CD4-positive, alpha-beta T cell (primary cell): ENCODE data around the gene SYNE1. TPM values are rescaled to one million over a fixed set of nuclear protein-coding genes. Genes with fewer than 3 reads are reported as not detected.

Source experiments
- ATAC-seq: fragments of 200-7000 bp; cut with Tn5 transposase; one replicate; pipeline ENCODE4 v1.10.0; 2022; ENCODE audit warnings: mild to moderate bottlenecking; ENCODE audit not compliant: poor library complexity
- CTCF ChIA-PET: fragments of 350-600 bp; sonication (Branson Sonifier 250); formaldehyde crosslinking; loops from one replicate; lab custom pipeline; 2021; ENCODE audit warnings: antibody characterized with exemption, inconsistent platforms; lab: Charles Lee
- POLR2A ChIA-PET: fragments of 350-600 bp; sonication (Branson Sonifier 250); formaldehyde crosslinking; loops from one replicate; lab custom pipeline; 2021; ENCODE audit warnings: antibody characterized with exemption, inconsistent platforms; lab: Charles Lee
- DNase-seq, 14 experiments: peaks; one replicate each; pipeline ENCODE4 v3.0.0-alpha.2; 2013 to 2020; ENCODE audit warnings: mixed read lengths in 2 of 14
- H3K27ac ChIP-seq, 2 donors: one replicate each; pipeline versions ENCODE4 v1.5.1 to v1.7.0; 2013; ENCODE audit warnings: low read length in 2 of 2, low read depth in 1 of 2, mild to moderate bottlenecking in 1 of 2
- H3K27me3 ChIP-seq, 2 experiments: 1 replicate in 1 of 2; 2 replicates in 1 of 2; pipeline versions ENCODE4 v1.6.1 to v1.7.0; 2013; ENCODE audit warnings: low read length in 2 of 2, control low read depth in 1 of 2, mild to moderate bottlenecking in 1 of 2, moderate library complexity in 1 of 2; ENCODE audit not compliant: insufficient read depth in 2 of 2, control insufficient read depth in 1 of 2
- H3K36me3 ChIP-seq: one replicate; pipeline ENCODE4 v1.6.1; 2013; ENCODE audit warnings: low read length, control low read depth; ENCODE audit not compliant: insufficient read depth
- H3K4me1 ChIP-seq: one replicate; pipeline ENCODE4 v1.6.1; 2013; ENCODE audit warnings: low read length, control low read depth; ENCODE audit not compliant: insufficient read depth
- H3K4me3 ChIP-seq: one replicate; pipeline ENCODE4 v1.5.1; 2013; ENCODE audit warnings: mild to moderate bottlenecking, low read length, moderate library complexity
- H3K9me3 ChIP-seq, 2 experiments: 1 replicate in 1 of 2; 2 replicates in 1 of 2; pipeline versions ENCODE4 v1.6.1 to v1.7.0; 2013; ENCODE audit warnings: low read length in 2 of 2, mild to moderate bottlenecking in 2 of 2, control low read depth in 1 of 2, moderate library complexity in 1 of 2; ENCODE audit not compliant: control insufficient read depth in 1 of 2, insufficient read depth in 1 of 2
- H3K27ac Mint-ChIP-seq: one replicate; pipeline ENCODE4 v1.8.0; 2020; ENCODE audit warnings: mixed read lengths
- H3K27me3 Mint-ChIP-seq: one replicate; pipeline ENCODE4 v1.8.0; 2021; ENCODE audit warnings: mixed read lengths
- H3K36me3 Mint-ChIP-seq: one replicate; pipeline ENCODE4 v1.8.0; 2021; ENCODE audit warnings: low read depth, mixed read lengths
- H3K4me1 Mint-ChIP-seq: one replicate; pipeline ENCODE4 v1.8.0; 2021; ENCODE audit warnings: low read depth, mixed read lengths
- H3K4me3 Mint-ChIP-seq: one replicate; pipeline ENCODE4 v1.8.0; 2020; ENCODE audit warnings: mild to moderate bottlenecking, mixed read lengths
- H3K9me3 Mint-ChIP-seq: one replicate; pipeline ENCODE4 v1.8.0; 2020; ENCODE audit warnings: mixed read lengths
- intact Hi-C, 2 experiments: fragments of 100-400 bp; cut with DNase I in 1 of 2; cut with micrococcal nuclease in 1 of 2; formaldehyde crosslinking; loops; one replicate each; pipeline versions ENCODE4 v1.15.1 to v1.9.0; 2023 to 2025; cut with DNase I, micrococcal nuclease
- total RNA-seq, 174 experiments: library from RNA in 2 of 174; stranded (reverse) in 2 of 174; gene quantifications; one replicate each; pipeline ENCODE4 v1.2.3 and lab custom pipeline; 2021 to 2026
- TF ChIP-seq, protein P1 (sequence below): fragments of 200-600 bp; IDR thresholded peaks from one replicate; pipeline ENCODE4 v1.8.0; 2022; ENCODE audit warnings: antibody characterized with exemption, mild to moderate bottlenecking

The SYNE1 gene
- total RNA-seq, 2 experiments from 2014 or later: 94.9 to 108 TPM

DNA sequence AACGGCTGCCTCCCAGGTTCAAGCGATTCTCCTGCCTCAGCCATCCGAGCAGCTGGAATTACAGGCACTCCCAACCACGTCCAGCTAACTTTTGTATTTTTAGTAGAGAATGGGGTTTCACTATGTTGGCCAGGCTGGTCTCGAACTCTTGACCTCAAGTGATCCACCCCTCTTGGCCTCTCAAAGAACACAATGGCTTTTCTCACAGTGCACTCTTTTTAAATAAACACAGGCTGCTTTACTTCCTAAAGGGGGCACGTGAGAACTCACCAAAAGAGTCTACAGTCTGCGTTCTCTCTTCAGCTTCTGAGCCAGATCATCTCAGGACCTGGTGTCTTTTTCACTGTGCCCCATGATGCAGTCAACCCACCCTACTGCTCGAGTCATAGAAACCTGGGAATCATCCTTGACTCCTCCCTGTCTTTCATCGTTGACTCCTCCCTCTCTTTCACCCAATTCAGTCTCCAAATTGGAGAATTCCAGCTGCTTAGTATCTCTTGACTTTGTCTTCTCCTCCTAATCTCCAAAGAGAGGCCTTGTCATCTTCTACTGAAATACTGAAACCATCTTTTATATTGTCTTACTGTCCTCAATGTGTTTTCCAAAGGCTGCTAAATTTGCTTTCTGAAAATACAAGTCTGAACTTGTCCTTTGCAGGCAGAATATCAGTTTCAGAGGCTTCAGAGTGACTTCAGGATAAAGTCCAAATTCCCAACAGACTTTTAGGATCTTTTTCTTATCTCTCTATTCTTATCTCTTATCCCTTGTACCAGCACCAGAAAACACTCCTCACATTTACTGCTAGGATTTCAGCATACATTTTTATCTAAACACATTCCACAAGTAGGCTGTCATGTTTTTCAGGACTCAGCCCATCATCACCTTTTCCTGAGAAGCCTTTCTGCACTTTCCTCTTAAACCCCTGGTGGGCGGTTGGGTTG lies 323.4 kb downstream of the SYNE1 start:
- intact Hi-C loops: no loop called here
- no peak overlapping the region for H3K27ac Mint-ChIP-seq
- no peak for ATAC-seq

DNA sequence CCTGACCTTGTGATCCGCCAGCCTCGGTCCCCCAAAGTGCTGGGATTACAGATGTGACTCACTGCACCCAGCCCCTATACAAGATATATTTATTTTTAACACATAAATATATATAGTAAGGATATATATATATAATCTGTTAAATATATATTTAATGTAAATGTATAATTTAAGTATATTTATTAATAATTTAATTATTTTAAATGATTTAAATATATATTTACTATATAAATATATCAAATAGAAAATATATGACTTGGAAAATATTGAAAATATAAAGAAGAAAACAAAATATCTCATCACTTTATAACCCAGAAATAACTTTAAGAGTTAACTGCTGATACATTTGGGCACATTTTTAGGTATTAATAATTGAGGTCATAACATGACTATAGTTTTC lies 324.7 kb downstream of the SYNE1 start:
- H3K36me3 Mint-ChIP-seq: no peaks in the 10 kb centered on the region
- no peaks in the 10 kb centered on the region for H3K9me3 Mint-ChIP-seq
- Histone ChIP-seq H3K27ac (no peak overlapping the region), H3K27me3 (no peaks in the 10 kb centered on the region), H3K4me3 (no peak overlapping the region), H3K9me3 (no peaks in the 10 kb centered on the region), H3K36me3 (no peaks in the 10 kb centered on the region), H3K4me1 (peaks cover 16% of the 10 kb centered on the region)
- H3K4me1 Mint-ChIP-seq: peaks cover 36% of the 10 kb centered on the region
- ATAC-seq (no peak), DNase-seq (no peak)
- no peaks in the 10 kb centered on the region for H3K27me3 Mint-ChIP-seq
- H3K27ac Mint-ChIP-seq: no peak overlapping the region
- intact Hi-C loops: no loop called here
- ChIA-PET CTCF (interaction anchor here (3.0 kb wide), 1 partner anchor 26 kb away, joined by 14 read pairs; no protein-coding TSS in a partner anchor), POLR2A (no interaction called here)
- TF ChIP-seq, protein P1, sequence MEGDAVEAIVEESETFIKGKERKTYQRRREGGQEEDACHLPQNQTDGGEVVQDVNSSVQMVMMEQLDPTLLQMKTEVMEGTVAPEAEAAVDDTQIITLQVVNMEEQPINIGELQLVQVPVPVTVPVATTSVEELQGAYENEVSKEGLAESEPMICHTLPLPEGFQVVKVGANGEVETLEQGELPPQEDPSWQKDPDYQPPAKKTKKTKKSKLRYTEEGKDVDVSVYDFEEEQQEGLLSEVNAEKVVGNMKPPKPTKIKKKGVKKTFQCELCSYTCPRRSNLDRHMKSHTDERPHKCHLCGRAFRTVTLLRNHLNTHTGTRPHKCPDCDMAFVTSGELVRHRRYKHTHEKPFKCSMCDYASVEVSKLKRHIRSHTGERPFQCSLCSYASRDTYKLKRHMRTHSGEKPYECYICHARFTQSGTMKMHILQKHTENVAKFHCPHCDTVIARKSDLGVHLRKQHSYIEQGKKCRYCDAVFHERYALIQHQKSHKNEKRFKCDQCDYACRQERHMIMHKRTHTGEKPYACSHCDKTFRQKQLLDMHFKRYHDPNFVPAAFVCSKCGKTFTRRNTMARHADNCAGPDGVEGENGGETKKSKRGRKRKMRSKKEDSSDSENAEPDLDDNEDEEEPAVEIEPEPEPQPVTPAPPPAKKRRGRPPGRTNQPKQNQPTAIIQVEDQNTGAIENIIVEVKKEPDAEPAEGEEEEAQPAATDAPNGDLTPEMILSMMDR: no peak
- H3K4me3 Mint-ChIP-seq: no peak overlapping the region

More for the DNA sequence above, 323.4 kb downstream of the SYNE1 start:
- H3K4me1 ChIP-seq: peaks cover 16% of the 10 kb centered on the region
- Mint-ChIP-seq H3K9me3 (no peaks in the 10 kb centered on the region), H3K36me3 (no peaks in the 10 kb centered on the region), H3K4me3 (no peak overlapping the region), H3K4me1 (peaks cover 26% of the 10 kb centered on the region), H3K27me3 (peaks cover 4% of the 10 kb centered on the region)
- no peaks in the 10 kb centered on the region for H3K27me3 ChIP-seq
- DNase-seq: no peak
- H3K4me3 ChIP-seq: no peak overlapping the region
- no peak overlapping the region for H3K27ac ChIP-seq
- POLR2A ChIA-PET: no interaction called here
- CTCF ChIA-PET: no interaction called here
- H3K36me3 ChIP-seq: no peaks in the 10 kb centered on the region
- H3K9me3 ChIP-seq: no peaks in the 10 kb centered on the region
- TF ChIP-seq, protein P1: no peak

DNA sequence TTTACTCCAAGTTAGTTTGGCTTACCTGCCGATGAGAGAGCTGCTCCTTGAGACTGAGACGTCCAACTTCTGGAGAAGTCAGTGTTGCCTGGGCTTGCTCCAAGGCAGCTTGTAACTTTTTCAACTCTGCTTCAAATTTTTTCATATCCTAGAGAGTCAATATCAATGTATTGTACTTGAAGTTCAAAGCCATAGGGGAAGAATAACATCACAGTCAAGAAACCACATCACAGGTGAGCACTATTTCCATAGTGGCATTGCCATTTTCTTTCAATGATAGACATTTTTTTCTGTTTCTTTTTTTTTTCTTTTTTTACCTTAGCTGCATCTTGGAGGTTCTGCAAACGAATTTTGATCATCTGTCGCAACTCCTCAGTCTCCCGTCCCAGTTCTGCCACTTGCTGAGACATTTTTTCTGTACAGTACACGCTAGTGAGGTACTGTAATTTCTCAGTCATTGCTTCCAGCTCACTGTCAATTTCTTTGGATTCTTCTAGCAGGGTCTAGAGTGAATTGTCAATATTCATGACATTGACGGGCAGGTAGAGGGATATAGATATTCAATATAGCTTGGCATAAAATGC lies 326.7 kb downstream of the SYNE1 start:
- Histone ChIP-seq H3K27ac (no peak overlapping the region), H3K36me3 (no peaks in the 10 kb centered on the region), H3K9me3 (no peaks in the 10 kb centered on the region), H3K27me3 (no peaks in the 10 kb centered on the region), H3K4me1 (peaks cover 16% of the 10 kb centered on the region), H3K4me3 (no peak overlapping the region)
- Mint-ChIP-seq H3K9me3 (no peaks in the 10 kb centered on the region), H3K4me3 (peak overlapping the region; percentile 82), H3K4me1 (peaks cover 36% of the 10 kb centered on the region), H3K36me3 (no peaks in the 10 kb centered on the region), H3K27ac (peak overlapping the region; percentile 29), H3K27me3 (no peaks in the 10 kb centered on the region)
- DNase-seq (peak in 5 of 14 experiments; percentile 8 to 70 (median 50)), ATAC-seq (peak; percentile 29)
- TF ChIP-seq, protein P1: no peak
- intact Hi-C loops: no loop called here
- POLR2A ChIA-PET: interaction anchor here (0.6 to 2.3 kb wide), 8 partner anchors 9 to 920 kb away, joined by 3 to 40 read pairs (median 6); no protein-coding TSS in a partner anchor
- CTCF ChIA-PET: interaction anchor here (0.9 to 3.0 kb wide), 4 partner anchors 9 to 28 kb away, joined by 3 to 14 read pairs (median 8); no protein-coding TSS in a partner anchor
